HL-60 (cell line): ENCODE data around the gene ATG4D.
A peak's percentile ranks its signal among the peaks of the same experiment; 100 is the strongest.
"Not testable (repeated sequence)": the region's sequence is repeated elsewhere in the genome, so short reads cannot be mapped to it uniquely, and the experiment has no call there.

Source experiments
- DNase-seq, 2 experiments: peaks; one replicate each; pipeline ENCODE4 v3.0.0-alpha.2; 2010 to 2020; ENCODE audit warnings: low read depth in 1 of 2, low spot score in 1 of 2
- H3K27ac ChIP-seq: fragments of 250-450 bp; sonication (Bioruptor Pico); replicated peaks from 2 replicates; pipeline ENCODE4 v1.5.1; 2020; ENCODE audit warnings: mild to moderate bottlenecking, moderate library complexity
- H3K27me3 ChIP-seq: fragments of 250-450 bp; sonication (Bioruptor Pico); 2 replicates; pipeline ENCODE4 v1.5.1; 2021; ENCODE audit warnings: mild to moderate bottlenecking, moderate library complexity; ENCODE audit not compliant: insufficient read depth, poor library complexity, severe bottlenecking
- H3K4me3 ChIP-seq: replicated peaks from 2 replicates; pipeline ENCODE4 v1.5.1; 2011; ENCODE audit warnings: mild to moderate bottlenecking, control low read depth, low read length; ENCODE audit not compliant: insufficient read depth
- CTCF ChIP-seq: IDR thresholded peaks from one replicate; pipeline ENCODE4 v1.5.1; 2011; ENCODE audit warnings: low read length, control low read depth, inconsistent platforms; ENCODE audit not compliant: insufficient read depth
- GABPA ChIP-seq: IDR thresholded peaks from 2 replicates; pipeline ENCODE4 v1.6.1; 2012; ENCODE audit warnings: low read depth
- POLR2AphosphoS5 ChIP-seq: IDR thresholded peaks from 2 replicates; pipeline ENCODE4 v1.6.1; 2012; ENCODE audit warnings: low read depth
- REST ChIP-seq: IDR thresholded peaks from 2 replicates; pipeline ENCODE4 v1.6.1; 2012; ENCODE audit warnings: low read depth; ENCODE audit not compliant: insufficient replicate concordance
- SPI1 ChIP-seq: IDR thresholded peaks from 2 replicates; pipeline ENCODE4 v1.6.1; 2012; ENCODE audit warnings: low read depth, mild to moderate bottlenecking, borderline replicate concordance

The ATG4D gene

GRCh38 chr19:10550336-10550735 lies 6.6 kb downstream of the ATG4D start:
- TF ChIP-seq GABPA (no peak), SPI1 (no peak), CTCF (no peak), POLR2AphosphoS5 (no peak), REST (no peak)
- H3K27ac ChIP-seq: no peak overlapping the region
- H3K4me3 ChIP-seq: no peak overlapping the region
- no peaks in the 10 kb centered on the region for H3K27me3 ChIP-seq
- DNase-seq: no peak

- not testable (repeated sequence) for H3K27me3 ChIP-seq, H3K27ac ChIP-seq, H3K4me3 ChIP-seq, DNase-seq
Observed at GRCh38 chr19:10551006-10551405, 7.3 kb downstream of the ATG4D start.

- H3K27ac ChIP-seq: no peak overlapping the region
- H3K4me3 ChIP-seq: no peak overlapping the region
- DNase-seq: peak in 1 of 2 experiments; percentile 81
- H3K27me3 ChIP-seq: no peaks in the 10 kb centered on the region
- TF ChIP-seq SPI1: no peak
- TF ChIP-seq CTCF: peak; percentile 20
- TF ChIP-seq POLR2AphosphoS5: 0 out of 2 replicates have a peak, but pooled peaks have one; percentile 16
Observed at GRCh38 chr19:10551698-10552301, 8.1 kb downstream of the ATG4D start.

GRCh38 chr19:10552510-10553053 lies 8.9 kb downstream of the ATG4D start:
- peak overlapping the region; percentile 50; the same call in 1 of the 2 replicates for H3K27ac ChIP-seq
- DNase-seq: no peak
- H3K27me3 ChIP-seq: no peaks in the 10 kb centered on the region
- TF ChIP-seq POLR2AphosphoS5: no peak; the same call in 1 of the 2 replicates
- TF ChIP-seq CTCF: no peak
- no peak for TF ChIP-seq REST
- TF ChIP-seq GABPA: no peak
- TF ChIP-seq SPI1: no peak
- no peak overlapping the region for H3K4me3 ChIP-seq
